MCF 10A (cell line): ENCODE results near the gene ALDH1A3. TPM values are rescaled to one million over a fixed set of nuclear protein-coding genes. Genes with fewer than 3 reads are reported as not detected.

Experiments
- Bru-seq: library from RNA; stranded (reverse); fragments of 400-500 nt; gene quantifications from one replicate; lab custom pipeline; 2021; lab: Mats Ljungman, UMichigan
- BruChase-seq, 2 experiments: library from RNA; stranded (reverse); fragments of 400-500 nt; gene quantifications; one replicate each; lab custom pipeline; 2021; lab: Mats Ljungman, UMichigan
- BruUV-seq: library from RNA; stranded (reverse); fragments of 400-500 nt; replicated peaks from 2 replicates; lab custom pipeline; 2021; lab: Mats Ljungman, UMichigan
- CTCF ChIA-PET: fragments of 300-600 bp; sonication (Branson Sonifier 250); formaldehyde crosslinking; extraction: SDS; loops from one replicate; lab custom pipeline; 2021; ENCODE audit warnings: antibody characterized with exemption, inconsistent platforms; lab: Yijun Ruan, JAX
- POLR2A ChIA-PET: fragments of 300-600, 350-650 bp; sonication (Branson Sonifier 250); formaldehyde crosslinking; extraction: SDS; loops from one replicate; lab custom pipeline; 2020; ENCODE audit warnings: antibody characterized with exemption, inconsistent platforms; lab: Yijun Ruan, JAX
- DNase-seq: peaks from one replicate; pipeline ENCODE4 v3.0.0-alpha.2; 2018; ENCODE audit not compliant: unreplicated experiment
- H3K27ac Mint-ChIP-seq: one replicate; pipeline ENCODE4 v1.8.0; 2022; ENCODE audit warnings: mild to moderate bottlenecking, low read depth, mixed read lengths; ENCODE audit not compliant: unreplicated experiment
- H3K27me3 Mint-ChIP-seq: one replicate; pipeline ENCODE4 v1.8.0; 2022; ENCODE audit warnings: mixed read lengths; ENCODE audit not compliant: insufficient read depth, unreplicated experiment
- H3K36me3 Mint-ChIP-seq: one replicate; pipeline ENCODE4 v1.8.0; 2022; ENCODE audit warnings: mild to moderate bottlenecking, moderate library complexity, mixed read lengths; ENCODE audit not compliant: insufficient read depth, unreplicated experiment
- H3K4me1 Mint-ChIP-seq: one replicate; pipeline ENCODE4 v1.8.0; 2022; ENCODE audit warnings: mixed read lengths; ENCODE audit not compliant: insufficient read depth, unreplicated experiment
- H3K4me3 Mint-ChIP-seq: one replicate; pipeline ENCODE4 v1.8.0; 2022; ENCODE audit warnings: mild to moderate bottlenecking, moderate library complexity, mixed read lengths; ENCODE audit not compliant: unreplicated experiment
- H3K9me3 Mint-ChIP-seq: one replicate; pipeline ENCODE4 v1.8.0; 2022; ENCODE audit warnings: mixed read lengths; ENCODE audit not compliant: unreplicated experiment
- CTCF ChIP-seq: fragments of 200-600 bp; IDR thresholded peaks from one replicate; pipeline ENCODE4 v1.8.0; 2022; ENCODE audit warnings: antibody characterized with exemption, mild to moderate bottlenecking; ENCODE audit not compliant: unreplicated experiment
- intact Hi-C: fragments of 100-400 bp; cut with micrococcal nuclease; formaldehyde crosslinking; loops from 2 replicates; pipeline ENCODE4 v1.14.1; 2022
- long read RNA-seq: library from polyadenylated mRNA; stranded (forward); transcript quantifications from one replicate; pipeline ENCODE4 v2.0.0, GENCODE V29; 2022
- total RNA-seq: library from RNA; stranded (reverse); gene quantifications from 2 replicates; pipeline ENCODE4 v1.2.3, GENCODE V29; 2022

The ALDH1A3 gene
- total RNA-seq, result 3.4 and 4.3 TPM in 2 replicates
- percentile 30 among the genes with signal in this experiment for Bru-seq, nascent RNA
- BruChase-seq, experiment 1, labeled RNA remaining after a 6-hour chase, result percentile 34 among the genes with signal in this experiment
- BruChase-seq, experiment 2, labeled RNA remaining after a 2-hour chase, result percentile 27 among the genes with signal in this experiment
- long read RNA-seq, transcript ALDH1A3-201 (13 exons, 3,924 nt), result major isoform, 6 of 7 reads
- long read RNA-seq, partial matches to known transcripts, result 1 of 7 reads
- long read RNA-seq, other reads (novel, unspliced or antisense), result 0 of 7 reads

DNA sequence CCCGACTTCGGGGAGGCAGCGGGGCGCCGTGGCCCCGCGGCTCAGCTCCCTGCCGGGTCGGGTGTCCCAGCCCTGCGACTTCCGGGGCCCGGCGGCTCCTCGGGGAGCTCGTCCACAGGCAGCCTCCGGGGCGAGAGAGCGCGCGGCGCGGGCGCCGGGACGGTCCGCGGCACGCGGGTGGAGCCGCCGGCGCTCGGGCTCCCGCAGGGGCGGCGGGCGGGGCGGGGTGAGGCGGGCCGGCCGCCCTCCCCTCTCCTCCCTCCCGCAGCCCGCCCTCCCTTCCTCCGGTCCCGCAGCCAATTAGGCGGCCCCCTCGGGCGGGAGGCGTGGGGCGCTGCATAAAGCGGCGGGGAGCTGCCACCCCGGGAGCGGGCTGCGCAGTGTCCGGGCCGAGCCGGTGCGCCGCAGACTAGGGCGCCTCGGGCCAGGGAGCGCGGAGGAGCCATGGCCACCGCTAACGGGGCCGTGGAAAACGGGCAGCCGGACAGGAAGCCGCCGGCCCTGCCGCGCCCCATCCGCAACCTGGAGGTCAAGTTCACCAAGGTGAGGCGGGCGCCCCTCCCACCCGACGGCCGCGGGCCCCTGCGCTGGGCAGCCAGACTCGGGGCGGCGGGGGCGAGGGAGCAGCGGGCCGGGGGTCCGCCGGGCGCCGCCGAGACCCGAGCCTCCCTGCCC, at the start of gene ALDH1A3:
Gene ALDH1A3, plus strand, starts transcription at position 368 of the 675 bp plus-strand sequence. Its CDS starts 77 bp downstream, at position 445.
- no peaks in the 10 kb centered on the region for H3K27me3 Mint-ChIP-seq
- H3K27ac Mint-ChIP-seq, result no peak within 1 kb of the TSS
- no peaks in the 10 kb centered on the region for H3K4me1 Mint-ChIP-seq
- ChIA-PET POLR2A (interaction anchor here (0.7 kb wide), 2 partner anchors 20 to 114 kb away, joined by 3 read pairs; no protein-coding TSS in a partner anchor), CTCF (interaction anchor here (0.7 to 0.9 kb wide), 2 partner anchors 8 to 39 kb away, joined by 3 to 4 read pairs; no protein-coding TSS in a partner anchor)
- no peaks in the 10 kb centered on the region for H3K9me3 Mint-ChIP-seq
- no peak for TF ChIP-seq CTCF
- H3K36me3 Mint-ChIP-seq, result peaks cover 6% of the 10 kb centered on the region
- no TSS peak for BruUV-seq
- H3K4me3 Mint-ChIP-seq, result peak within 1 kb of the TSS; percentile 63
- intact Hi-C loops, result loop anchor here (5.0 kb wide), 1 partner anchor 38 kb away; the partner anchor contains the start of gene LRRK1
- DNase-seq, result peak; percentile 81

DNA sequence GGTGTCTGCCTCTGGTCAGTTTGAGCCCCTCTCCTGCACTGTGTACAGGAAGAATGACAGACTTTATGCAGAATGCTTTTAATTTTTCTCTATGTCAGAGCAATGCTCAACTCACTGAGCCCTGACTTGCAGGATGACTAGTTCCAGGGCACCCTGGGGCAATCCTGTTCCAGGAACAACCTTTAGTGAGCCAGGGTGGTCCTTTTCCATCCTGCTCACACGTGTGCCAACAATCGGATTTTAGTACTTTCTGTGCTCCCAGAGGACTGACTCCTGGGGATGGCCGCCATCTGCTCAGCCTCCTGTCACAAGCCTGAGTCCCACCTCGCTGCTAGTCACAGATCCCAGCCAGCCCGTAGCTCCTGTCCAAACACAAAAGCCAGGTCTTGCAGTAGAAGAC, 48.2 kb upstream of the ALDH1A3 start:
- no peak for DNase-seq
- no peak for TF ChIP-seq CTCF
- ChIA-PET CTCF (no interaction called here), POLR2A (interaction anchor here (1.0 kb wide), 1 partner anchor 18 kb away, joined by 3 read pairs; no protein-coding TSS in a partner anchor)
- no TSS peak for BruUV-seq
- H3K4me3 Mint-ChIP-seq, result no peak overlapping the region
- H3K27me3 Mint-ChIP-seq, result no peaks in the 10 kb centered on the region
- no peaks in the 10 kb centered on the region for H3K36me3 Mint-ChIP-seq
- no peaks in the 10 kb centered on the region for H3K4me1 Mint-ChIP-seq
- intact Hi-C loops, result no loop called here
- H3K27ac Mint-ChIP-seq, result no peak overlapping the region
- peaks cover 9% of the 10 kb centered on the region for H3K9me3 Mint-ChIP-seq

DNA sequence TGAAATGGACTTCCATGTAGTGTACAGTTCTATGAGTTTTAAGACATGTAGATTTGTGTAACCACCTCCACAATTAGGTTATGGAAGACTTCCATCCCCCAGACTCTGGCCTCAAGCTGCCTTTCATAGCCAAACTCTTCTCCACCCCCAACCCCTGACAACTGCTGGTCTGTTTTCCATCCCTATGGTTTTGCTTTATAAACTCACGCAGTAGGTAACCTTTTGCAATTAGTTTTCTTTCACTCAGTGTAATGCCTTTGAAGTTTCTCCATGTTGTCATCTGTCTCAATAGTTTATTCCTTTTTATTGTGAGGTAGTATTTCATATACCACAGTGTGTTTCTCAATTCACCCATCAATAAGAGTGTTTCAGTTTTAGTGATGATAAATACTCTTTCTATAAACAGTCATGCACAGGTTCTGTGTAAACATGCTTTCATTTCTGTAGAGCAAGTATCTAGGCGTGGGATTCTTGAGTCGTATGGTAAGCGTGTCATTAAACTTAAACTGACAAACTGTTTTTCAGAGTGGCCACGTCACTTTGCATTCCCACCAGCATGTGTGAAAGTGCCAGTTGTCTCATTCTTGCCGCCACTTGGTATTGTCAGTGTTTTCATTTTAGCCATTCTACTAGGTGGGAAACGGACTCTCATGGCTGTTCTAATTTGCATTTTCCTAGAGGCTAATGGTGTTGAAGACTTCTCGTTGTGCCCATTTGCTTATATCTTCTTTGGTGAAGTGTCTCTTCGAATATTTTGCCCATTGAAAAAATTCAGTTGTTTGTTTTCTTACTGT, 47.3 kb upstream of the ALDH1A3 start:
- Mint-ChIP-seq H3K9me3 (peaks cover 8% of the 10 kb centered on the region), H3K27me3 (no peaks in the 10 kb centered on the region)
- intact Hi-C loops, result no loop called here

More for the DNA sequence above, 47.3 kb upstream of the ALDH1A3 start:
- TF ChIP-seq CTCF, result no peak
- no TSS peak for BruUV-seq
- Mint-ChIP-seq H3K4me1 (no peaks in the 10 kb centered on the region), H3K36me3 (no peaks in the 10 kb centered on the region), H3K27ac (no peak overlapping the region), H3K4me3 (no peak overlapping the region)
- CTCF ChIA-PET, result no interaction called here
- no peak for DNase-seq
- POLR2A ChIA-PET, result no interaction called here
